ENCODE data around the gene PRR29.
"Not testable (repeated sequence)": the region's sequence is repeated elsewhere in the genome, so short reads cannot be mapped to it uniquely, and the experiment has no call there.

The PRR29 gene

GRCh38 chr17:63969278-63969677, 28.9 kb upstream of the PRR29 start:
- H3K36me3 ChIP-seq (ENCODE audit: insufficient read depth, low read length) = no peaks in the 10 kb centered on the region
- no peak overlapping the region for H3K4me3 ChIP-seq
- TF ChIP-seq EZH2 (IDR thresholded peaks at IDR 0.05) = no peak
- TF ChIP-seq POLR2AphosphoS5 (IDR thresholded peaks at IDR 0.05; ENCODE audit: borderline replicate concordance, low read depth, low read length) = no peak
- TF ChIP-seq FOXP2 (optimal IDR thresholded peaks at IDR 0.05; ENCODE audit: control extremely low read depth, extremely low read length, insufficient read depth) = no peak
- DNase-seq (ENCODE audit: low read depth, low spot score) = no peak
- H3K9me3 ChIP-seq (ENCODE audit: low read depth, low read length) = no peaks in the 10 kb centered on the region
- no peak overlapping the region for H3K27ac ChIP-seq
- H3K9ac ChIP-seq (ENCODE audit: insufficient read length) = no peak overlapping the region

DNA sequence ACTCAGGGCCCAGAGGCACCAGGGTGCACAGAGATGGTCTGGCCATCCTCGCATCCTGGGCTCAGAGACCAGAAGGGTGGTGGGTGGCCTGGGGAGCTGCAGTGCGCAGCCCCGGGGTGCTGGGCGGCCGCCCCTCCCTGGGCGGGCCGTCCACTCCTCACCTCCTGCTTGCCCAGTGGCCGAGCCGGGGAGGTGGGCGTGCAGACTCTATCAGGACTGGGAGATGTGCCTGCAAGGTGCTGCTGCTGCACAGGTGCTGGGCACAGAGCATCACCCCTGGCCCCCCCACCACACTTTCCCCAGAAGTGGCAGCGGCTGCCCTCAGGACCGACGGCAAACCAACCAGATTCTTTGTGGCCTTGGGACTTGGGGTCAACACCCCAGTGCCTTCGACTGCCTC, 25.4 kb upstream of the PRR29 start, which contains the start of gene SCN4A:
TSS of gene SCN4A (minus strand) at position 123 of the 400 bp plus-strand sequence. CDS start at position 46, 77 bp downstream.
- no peak within 1 kb of the TSS for H3K9ac ChIP-seq (ENCODE audit: insufficient read length)
- H3K4me3 ChIP-seq = no peak within 1 kb of the TSS
- H3K27ac ChIP-seq = no peak within 1 kb of the TSS
- DNase-seq (ENCODE audit: low read depth, low spot score) = no peak
- TF ChIP-seq FOXP2 (optimal IDR thresholded peaks at IDR 0.05; ENCODE audit: control extremely low read depth, extremely low read length, insufficient read depth) = no peak
- no peaks in the 10 kb centered on the region for H3K36me3 ChIP-seq (ENCODE audit: insufficient read depth, low read length)
- no peaks in the 10 kb centered on the region for H3K9me3 ChIP-seq (ENCODE audit: low read depth, low read length)

GRCh38 chr17:63973247-63973646, 24.9 kb upstream of the PRR29 start:
- no peak for DNase-seq (ENCODE audit: low read depth, low spot score)
- Histone ChIP-seq H3K27ac (no peak overlapping the region), H3K4me3 (no peak overlapping the region), H3K9me3 (ENCODE audit: low read depth, low read length) (no peaks in the 10 kb centered on the region), H3K9ac (ENCODE audit: insufficient read length) (no peak overlapping the region), H3K36me3 (ENCODE audit: insufficient read depth, low read length) (no peaks in the 10 kb centered on the region)
- TF ChIP-seq FOXP2 (optimal IDR thresholded peaks at IDR 0.05; ENCODE audit: control extremely low read depth, extremely low read length, insufficient read depth) (no peak), POLR2AphosphoS5 (IDR thresholded peaks at IDR 0.05; ENCODE audit: borderline replicate concordance, low read depth, low read length) (no peak), EZH2 (IDR thresholded peaks at IDR 0.05) (no peak)

GRCh38 chr17:63973930-63974593, 24.1 kb upstream of the PRR29 start:
- DNase-seq (ENCODE audit: low read depth, low spot score) = no peak
- Histone ChIP-seq H3K9ac (ENCODE audit: insufficient read length) (no peak overlapping the region), H3K9me3 (ENCODE audit: low read depth, low read length) (no peaks in the 10 kb centered on the region), H3K27ac (no peak overlapping the region), H3K4me3 (no peak overlapping the region), H3K36me3 (ENCODE audit: insufficient read depth, low read length) (no peaks in the 10 kb centered on the region)
- TF ChIP-seq FOXP2 (optimal IDR thresholded peaks at IDR 0.05; ENCODE audit: control extremely low read depth, extremely low read length, insufficient read depth) (no peak), EZH2 (IDR thresholded peaks at IDR 0.05) (no peak), POLR2AphosphoS5 (IDR thresholded peaks at IDR 0.05; ENCODE audit: borderline replicate concordance, low read depth, low read length) (no peak)

DNA sequence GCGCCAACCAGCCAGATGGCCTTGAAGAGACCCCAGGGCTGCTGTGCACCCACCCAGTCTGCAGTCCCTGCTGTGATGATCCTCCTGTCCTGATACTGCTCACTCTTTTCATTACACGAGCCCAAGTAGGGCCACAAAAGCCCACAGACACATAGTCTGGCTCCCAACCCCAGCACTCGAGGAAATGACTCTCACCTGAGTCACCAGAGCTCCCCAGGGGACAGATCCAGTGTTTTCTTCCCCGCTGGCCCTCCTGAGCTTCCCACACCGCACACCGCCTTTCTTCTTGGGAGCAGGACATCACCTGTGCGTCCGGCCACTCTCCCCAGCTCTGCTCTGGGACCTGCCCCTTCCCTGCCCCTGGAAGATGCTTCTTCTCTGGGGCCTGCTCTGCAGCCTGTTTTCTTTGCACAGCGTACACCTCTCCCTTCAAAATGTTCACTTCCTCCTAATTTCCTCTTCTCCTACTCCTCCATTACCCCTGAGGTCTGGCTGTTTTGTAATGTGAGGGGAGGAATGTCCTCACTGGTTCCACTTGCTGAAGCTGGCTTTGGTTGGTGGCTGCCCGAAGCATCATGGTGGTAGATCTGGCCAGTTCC, 23.5 kb upstream of the PRR29 start:
- Histone ChIP-seq H3K36me3 (ENCODE audit: insufficient read depth, low read length) (no peaks in the 10 kb centered on the region), H3K9ac (ENCODE audit: insufficient read length) (no peak overlapping the region), H3K4me3 (no peak overlapping the region), H3K9me3 (ENCODE audit: low read depth, low read length) (no peaks in the 10 kb centered on the region), H3K27ac (no peak overlapping the region)
- no peak for DNase-seq (ENCODE audit: low read depth, low spot score)
- no peak for TF ChIP-seq FOXP2 (optimal IDR thresholded peaks at IDR 0.05; ENCODE audit: control extremely low read depth, extremely low read length, insufficient read depth)
- no peak for TF ChIP-seq POLR2AphosphoS5 (IDR thresholded peaks at IDR 0.05; ENCODE audit: borderline replicate concordance, low read depth, low read length)
- no peak for TF ChIP-seq EZH2 (IDR thresholded peaks at IDR 0.05)

GRCh38 chr17:63975541-63976092, 22.5 kb upstream of the PRR29 start:
- Histone ChIP-seq H3K27ac (no peak overlapping the region), H3K36me3 (ENCODE audit: insufficient read depth, low read length) (no peaks in the 10 kb centered on the region), H3K4me3 (no peak overlapping the region), H3K9me3 (ENCODE audit: low read depth, low read length) (no peaks in the 10 kb centered on the region), H3K9ac (ENCODE audit: insufficient read length) (no peak overlapping the region)
- TF ChIP-seq POLR2AphosphoS5 (IDR thresholded peaks at IDR 0.05; ENCODE audit: borderline replicate concordance, low read depth, low read length) (no peak), EZH2 (IDR thresholded peaks at IDR 0.05) (no peak), FOXP2 (optimal IDR thresholded peaks at IDR 0.05; ENCODE audit: control extremely low read depth, extremely low read length, insufficient read depth) (no peak)
- DNase-seq (ENCODE audit: low read depth, low spot score) = no peak

GRCh38 chr17:63976702-63977101, 21.4 kb upstream of the PRR29 start:
- Histone ChIP-seq H3K9me3 (ENCODE audit: low read depth, low read length) (no peaks in the 10 kb centered on the region), H3K9ac (ENCODE audit: insufficient read length) (no peak overlapping the region), H3K4me3 (no peak overlapping the region), H3K36me3 (ENCODE audit: insufficient read depth, low read length) (no peaks in the 10 kb centered on the region), H3K27ac (no peak overlapping the region)
- DNase-seq (ENCODE audit: low read depth, low spot score) = no peak
- TF ChIP-seq EZH2 (IDR thresholded peaks at IDR 0.05) (no peak), POLR2AphosphoS5 (IDR thresholded peaks at IDR 0.05; ENCODE audit: borderline replicate concordance, low read depth, low read length) (no peak), FOXP2 (optimal IDR thresholded peaks at IDR 0.05; ENCODE audit: control extremely low read depth, extremely low read length, insufficient read depth) (no peak)

DNA sequence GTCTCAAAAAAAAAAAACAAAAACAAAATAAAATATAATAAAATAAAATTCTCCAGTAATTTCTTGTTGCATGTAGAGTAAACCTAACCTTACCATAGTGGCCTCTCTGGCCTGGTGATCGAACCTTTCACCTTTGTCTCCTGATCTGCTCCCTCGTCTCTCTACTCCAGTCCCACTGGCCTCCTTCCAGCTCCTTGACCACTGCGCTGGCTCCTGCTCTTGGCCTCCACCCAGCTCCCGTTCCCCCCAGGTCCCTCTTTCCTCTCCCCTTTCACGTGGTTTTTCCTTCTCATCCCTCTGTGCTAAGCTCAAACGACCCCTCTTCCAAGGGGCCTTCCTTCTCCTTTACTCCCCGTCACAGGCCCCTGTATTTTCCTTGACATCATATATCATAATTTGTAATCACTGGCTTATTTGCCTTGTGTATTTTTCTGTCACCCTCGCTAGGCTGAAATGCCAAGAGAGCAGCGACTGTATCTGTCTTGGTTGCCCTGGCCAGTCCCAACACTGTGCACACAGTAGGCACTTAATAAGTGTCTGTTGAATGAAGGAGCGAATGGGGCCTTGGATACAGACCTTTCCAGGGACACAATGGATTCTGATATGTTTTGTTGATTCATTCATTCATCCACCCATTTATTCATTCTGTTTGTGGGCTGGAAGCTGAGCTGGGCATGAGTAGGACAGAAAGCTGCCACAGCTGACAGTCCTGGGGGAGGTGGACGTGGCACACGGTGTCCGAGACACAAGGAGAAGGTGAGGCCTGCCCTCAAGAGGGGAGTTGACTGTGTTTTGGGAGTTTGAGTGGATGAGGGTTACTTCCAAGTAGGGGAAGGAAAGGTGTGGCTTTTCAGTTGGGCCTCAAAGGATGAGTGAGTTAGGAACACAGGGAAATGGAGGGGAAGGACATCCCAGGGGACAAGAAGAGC, 19.6 kb upstream of the PRR29 start:
- no peak for TF ChIP-seq EZH2 (IDR thresholded peaks at IDR 0.05)
- TF ChIP-seq FOXP2 (optimal IDR thresholded peaks at IDR 0.05; ENCODE audit: control extremely low read depth, extremely low read length, insufficient read depth) = no peak
- no peak for TF ChIP-seq POLR2AphosphoS5 (IDR thresholded peaks at IDR 0.05; ENCODE audit: borderline replicate concordance, low read depth, low read length)
- Histone ChIP-seq H3K36me3 (ENCODE audit: insufficient read depth, low read length) (no peaks in the 10 kb centered on the region), H3K9me3 (ENCODE audit: low read depth, low read length) (no peaks in the 10 kb centered on the region), H3K4me3 (no peak overlapping the region), H3K9ac (ENCODE audit: insufficient read length) (no peak overlapping the region), H3K27ac (no peak overlapping the region)
- DNase-seq (ENCODE audit: low read depth, low spot score) = no peak

DNA sequence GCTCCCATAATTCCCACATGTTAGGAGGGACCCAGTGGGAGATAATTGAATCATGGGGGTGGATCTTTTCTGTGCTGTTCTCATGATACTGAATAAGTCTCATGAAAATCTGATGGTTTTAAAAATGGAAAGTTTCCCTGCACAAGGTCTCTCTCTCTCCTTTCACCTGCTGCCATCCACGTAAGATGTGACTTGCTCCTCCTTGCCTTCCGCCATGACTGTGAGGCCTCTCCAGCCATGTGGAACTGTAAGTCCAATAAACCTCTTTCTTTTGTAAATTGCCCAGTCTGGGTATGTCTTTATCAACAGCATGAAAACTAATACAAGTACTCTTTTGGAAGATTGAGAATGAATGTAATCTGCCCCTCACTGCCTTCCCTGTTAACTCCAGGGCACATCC, 15.5 kb upstream of the PRR29 start:
- not testable (repeated sequence) for DNase-seq (ENCODE audit: low read depth, low spot score); H3K36me3 ChIP-seq (ENCODE audit: insufficient read depth, low read length); H3K27ac ChIP-seq; H3K9me3 ChIP-seq (ENCODE audit: low read depth, low read length); H3K9ac ChIP-seq (ENCODE audit: insufficient read length); H3K4me3 ChIP-seq

Measured in SK-N-MC (cell line).